CD1c-positive myeloid dendritic cell (primary cell): ENCODE measurements around the gene CACNA1D.

Source experiments
- DNase-seq: peaks from one replicate; pipeline ENCODE4 v3.0.0-alpha.2; 2016; ENCODE audit errors: extremely low spot score

The CACNA1D gene

DNA sequence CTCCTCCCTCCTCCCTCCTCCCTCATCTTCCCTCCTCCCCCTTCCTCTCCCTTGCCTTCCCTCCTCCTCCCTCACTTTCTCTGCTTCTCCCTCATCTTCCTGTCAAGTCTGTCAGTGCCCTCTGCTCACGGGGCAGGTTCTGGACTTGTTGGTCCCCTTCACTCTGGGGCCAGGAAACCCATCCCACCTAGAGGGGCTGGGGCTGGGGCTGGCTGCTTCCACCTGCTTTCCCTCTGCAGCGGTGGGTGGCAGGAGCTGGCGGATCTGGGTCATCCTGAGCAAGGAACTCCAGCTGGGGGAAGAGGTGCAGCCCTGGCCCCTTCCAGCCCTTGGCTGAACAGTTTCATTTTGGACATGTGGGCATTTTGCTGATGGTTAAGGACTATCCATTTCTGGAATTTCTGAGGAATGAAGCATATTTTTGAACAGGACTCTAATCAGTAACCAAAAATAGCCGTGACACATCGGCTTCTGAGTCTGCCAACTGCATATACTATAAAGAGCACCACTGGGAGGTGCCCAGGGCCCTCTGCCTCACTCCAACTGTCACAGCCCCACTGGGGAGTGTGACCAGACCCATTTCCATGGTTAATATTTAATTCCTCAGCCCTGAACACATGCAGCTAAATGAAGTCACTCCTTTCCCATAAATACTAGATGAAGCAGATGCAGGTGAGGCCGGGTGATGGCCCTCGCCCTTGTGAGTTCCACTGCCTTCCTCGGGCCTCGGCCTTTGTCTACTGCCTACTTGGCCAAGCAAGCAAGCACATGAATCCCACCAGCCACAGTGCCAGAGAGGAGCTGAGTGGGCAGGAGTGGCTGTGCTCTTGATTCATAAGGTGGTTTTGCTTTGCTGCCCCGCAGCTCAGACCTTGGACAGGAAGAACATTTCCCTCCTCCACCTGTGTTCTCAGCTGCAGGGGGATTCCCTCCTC lies 312.0 kb downstream of the CACNA1D start:
- no peak for DNase-seq

DNA sequence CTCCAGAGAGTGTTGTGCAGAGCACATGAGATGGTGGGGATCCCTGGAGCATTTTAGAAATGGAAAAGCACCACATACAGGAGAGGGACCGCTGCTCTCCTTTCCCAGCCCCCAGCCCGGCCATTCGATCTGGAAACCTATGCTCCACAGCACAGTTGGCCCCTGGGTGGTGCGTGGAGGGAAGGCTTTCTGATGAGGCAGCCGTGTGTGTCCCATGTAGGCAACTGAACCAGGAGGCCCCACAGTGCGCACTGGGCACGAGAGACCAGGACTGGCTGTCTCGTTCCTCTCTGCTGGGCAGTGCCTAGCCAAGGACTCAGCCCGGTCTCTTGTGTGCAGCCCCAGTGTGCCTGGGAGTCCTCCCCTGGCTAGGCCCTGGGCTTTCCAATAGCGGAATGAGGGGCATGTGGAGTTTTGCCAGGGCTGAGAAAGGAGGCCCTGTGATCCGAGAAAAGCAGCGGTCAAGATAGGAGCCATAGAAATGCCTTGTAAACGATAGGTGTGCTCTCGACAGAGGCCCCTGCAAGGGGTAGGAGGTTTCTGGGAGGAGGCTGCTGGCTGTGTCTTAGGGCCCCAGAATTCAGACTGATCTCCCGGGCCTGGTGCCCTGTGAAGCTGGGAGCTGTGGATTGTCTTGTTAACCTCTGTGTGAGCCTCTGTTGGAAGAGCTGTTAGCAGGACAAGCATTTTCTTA lies 312.9 kb downstream of the CACNA1D start:
- no peak for DNase-seq

DNA sequence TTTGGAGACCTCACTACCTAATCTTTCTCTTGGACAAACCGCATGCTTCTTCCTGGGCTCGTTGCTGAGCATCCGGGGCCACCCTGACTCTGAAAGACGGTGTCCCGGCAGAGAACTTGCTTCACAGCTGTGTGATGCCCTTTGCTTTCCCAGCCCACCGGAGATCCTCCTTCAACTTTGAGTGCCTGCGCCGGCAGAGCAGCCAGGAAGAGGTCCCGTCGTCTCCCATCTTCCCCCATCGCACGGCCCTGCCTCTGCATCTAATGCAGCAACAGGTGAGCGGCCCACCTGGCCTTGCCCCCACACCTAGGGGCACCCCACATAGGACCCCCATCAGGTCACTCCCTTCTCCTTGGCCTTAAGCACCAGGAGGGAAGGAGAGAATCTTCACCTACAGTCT lies 314.1 kb downstream of the CACNA1D start:
- no peak for DNase-seq

DNA sequence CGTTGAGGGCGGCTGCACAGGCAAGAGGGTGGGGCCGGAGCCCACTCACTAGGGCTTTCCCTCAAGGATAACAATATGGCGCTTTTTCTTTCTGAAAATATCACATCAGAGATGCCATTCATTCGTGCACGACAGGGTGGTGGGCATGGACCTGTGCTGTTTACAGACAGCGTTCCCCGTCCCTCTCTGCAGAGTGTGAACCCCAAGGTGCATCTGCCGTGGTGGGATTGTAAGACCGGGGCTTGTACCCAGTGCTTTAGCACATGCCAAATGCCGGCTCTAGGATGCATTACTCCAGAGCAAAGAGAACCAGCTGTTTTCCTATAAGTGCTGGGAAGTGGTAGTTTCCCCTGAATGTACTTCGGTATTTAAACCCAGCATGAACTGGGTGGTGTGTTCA lies 314.9 kb downstream of the CACNA1D start:
- DNase-seq: no peak

DNA sequence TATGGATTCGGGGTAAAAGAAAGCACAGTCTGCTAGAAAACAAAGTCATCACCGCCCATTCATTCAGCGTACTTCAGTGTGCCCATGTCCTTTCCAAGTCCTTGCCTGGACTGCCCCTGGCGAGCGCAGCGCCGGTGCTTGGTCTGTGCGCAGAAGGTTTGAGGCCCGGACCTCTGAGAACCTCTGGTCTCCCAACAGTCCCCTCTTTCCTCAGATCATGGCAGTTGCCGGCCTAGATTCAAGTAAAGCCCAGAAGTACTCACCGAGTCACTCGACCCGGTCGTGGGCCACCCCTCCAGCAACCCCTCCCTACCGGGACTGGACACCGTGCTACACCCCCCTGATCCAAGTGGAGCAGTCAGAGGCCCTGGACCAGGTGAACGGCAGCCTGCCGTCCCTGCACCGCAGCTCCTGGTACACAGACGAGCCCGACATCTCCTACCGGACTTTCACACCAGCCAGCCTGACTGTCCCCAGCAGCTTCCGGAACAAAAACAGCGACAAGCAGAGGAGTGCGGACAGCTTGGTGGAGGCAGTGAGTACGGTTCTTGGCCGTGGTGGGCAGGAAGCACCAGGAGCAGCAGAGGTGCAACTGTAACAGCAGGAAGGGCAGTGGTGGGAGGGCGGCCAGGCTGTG lies 315.5 kb downstream of the CACNA1D start:
- no peak for DNase-seq

DNA sequence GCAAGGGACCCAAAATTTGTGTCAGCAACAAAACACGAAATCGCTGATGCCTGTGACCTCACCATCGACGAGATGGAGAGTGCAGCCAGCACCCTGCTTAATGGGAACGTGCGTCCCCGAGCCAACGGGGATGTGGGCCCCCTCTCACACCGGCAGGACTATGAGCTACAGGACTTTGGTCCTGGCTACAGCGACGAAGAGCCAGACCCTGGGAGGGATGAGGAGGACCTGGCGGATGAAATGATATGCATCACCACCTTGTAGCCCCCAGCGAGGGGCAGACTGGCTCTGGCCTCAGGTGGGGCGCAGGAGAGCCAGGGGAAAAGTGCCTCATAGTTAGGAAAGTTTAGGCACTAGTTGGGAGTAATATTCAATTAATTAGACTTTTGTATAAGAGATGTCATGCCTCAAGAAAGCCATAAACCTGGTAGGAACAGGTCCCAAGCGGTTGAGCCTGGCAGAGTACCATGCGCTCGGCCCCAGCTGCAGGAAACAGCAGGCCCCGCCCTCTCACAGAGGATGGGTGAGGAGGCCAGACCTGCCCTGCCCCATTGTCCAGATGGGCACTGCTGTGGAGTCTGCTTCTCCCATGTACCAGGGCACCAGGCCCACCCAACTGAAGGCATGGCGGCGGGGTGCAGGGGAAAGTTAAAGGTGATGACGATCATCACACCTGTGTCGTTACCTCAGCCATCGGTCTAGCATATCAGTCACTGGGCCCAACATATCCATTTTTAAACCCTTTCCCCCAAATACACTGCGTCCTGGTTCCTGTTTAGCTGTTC lies 316.9 kb downstream of the CACNA1D start:
- DNase-seq: no peak

DNA sequence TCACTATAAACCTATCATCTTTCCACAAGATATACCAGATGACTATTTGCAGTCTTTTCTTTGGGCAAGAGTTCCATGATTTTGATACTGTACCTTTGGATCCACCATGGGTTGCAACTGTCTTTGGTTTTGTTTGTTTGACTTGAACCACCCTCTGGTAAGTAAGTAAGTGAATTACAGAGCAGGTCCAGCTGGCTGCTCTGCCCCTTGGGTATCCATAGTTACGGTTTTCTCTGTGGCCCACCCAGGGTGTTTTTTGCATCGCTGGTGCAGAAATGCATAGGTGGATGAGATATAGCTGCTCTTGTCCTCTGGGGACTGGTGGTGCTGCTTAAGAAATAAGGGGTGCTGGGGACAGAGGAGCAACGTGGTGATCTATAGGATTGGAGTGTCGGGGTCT lies 318.0 kb downstream of the CACNA1D start:
- DNase-seq: no peak

DNA sequence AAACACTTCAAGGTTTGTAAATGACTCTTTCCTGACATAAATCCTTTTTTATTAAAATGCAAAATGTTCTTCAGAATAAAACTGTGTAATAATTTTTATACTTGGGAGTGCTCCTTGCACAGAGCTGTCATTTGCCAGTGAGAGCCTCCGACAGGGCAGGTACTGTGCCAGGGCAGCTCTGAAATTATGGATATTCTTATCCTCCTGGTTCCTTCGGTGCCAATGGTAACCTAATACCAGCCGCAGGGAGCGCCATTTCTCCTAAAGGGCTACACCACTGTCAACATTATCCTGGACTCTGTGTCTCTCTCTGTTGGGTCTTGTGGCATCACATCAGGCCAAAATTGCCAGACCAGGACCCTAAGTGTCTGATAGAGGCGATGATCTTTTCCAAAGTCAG lies 318.8 kb downstream of the CACNA1D start:
- no peak for DNase-seq

DNA sequence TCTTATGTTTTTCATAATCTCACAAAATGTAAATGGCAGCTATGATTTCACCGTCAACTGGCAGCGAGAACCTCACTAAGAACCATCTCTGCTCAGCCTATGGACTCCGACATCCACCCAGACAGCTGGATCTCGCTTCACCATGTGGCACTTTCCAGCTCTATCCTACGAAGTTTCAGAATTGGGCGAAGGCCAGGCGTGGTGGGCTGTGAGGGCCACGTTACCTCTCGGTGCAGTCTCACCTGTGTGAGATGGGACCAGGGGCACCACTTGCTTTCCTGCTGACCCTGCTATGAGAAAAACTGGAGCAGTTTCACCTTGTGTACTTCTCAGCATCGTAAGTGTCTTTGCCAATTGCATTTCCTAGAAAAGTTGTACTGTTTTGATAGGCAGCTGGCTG lies 319.5 kb downstream of the CACNA1D start:
- no peak for DNase-seq

DNA sequence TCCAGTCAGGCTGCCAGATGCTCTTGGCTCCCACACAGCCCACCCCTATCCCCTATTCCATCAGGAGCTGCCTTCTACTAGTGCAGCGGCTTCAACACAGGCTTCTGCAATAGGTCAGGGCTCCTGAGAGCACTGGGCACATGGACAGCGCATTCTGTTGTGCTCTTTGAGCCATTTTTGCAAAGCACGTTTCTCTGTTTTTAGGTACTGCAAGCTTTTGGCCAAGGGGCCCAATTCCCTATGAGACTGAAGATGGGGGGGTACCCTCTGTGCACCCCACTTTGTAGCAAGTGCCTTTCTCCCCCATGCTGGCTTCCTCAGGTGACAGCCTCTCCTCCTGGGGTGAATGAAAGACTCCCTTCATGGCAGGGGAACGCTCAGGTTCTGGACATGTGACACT lies 320.7 kb downstream of the CACNA1D start:
- no peak for DNase-seq

DNA sequence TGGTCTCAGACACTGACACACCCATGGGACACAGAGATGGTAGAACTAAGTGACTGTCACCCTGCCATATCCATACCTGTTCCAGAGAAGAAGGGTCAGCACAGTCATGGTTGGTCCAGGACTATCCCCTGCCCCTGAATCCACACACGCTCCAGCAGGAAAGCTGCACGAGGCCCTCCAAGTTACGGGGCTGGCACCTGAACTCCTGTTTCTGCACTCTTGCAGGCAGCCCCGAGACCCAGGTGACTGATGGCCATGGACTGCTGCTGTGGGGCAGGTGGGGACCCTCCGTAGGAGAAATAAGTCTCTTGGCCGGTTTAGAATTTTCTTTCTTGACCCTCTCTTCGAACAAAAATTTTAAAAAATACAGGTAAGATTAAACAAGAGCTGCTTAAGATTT lies 321.2 kb downstream of the CACNA1D start:
- DNase-seq: no peak

DNA sequence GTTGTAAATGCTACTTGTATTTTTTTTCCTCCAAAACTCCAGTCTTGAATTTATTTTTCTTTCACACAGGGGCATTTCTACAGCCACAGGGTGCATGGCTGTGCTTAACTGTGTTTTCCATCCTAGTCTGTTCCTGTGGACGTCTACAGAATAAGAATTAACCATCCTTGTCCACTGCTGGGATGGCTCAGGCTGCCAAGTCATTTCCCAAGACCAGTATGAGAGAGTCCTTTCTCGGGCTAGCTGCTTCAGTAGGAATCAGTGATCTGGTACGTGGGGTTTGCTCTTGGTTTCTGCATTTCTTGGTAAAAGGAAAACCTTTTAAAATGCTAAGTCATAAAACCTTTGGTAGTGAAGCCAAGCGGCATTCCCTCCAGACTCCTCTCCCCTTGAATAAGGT lies 322.0 kb downstream of the CACNA1D start:
- no peak for DNase-seq

DNA sequence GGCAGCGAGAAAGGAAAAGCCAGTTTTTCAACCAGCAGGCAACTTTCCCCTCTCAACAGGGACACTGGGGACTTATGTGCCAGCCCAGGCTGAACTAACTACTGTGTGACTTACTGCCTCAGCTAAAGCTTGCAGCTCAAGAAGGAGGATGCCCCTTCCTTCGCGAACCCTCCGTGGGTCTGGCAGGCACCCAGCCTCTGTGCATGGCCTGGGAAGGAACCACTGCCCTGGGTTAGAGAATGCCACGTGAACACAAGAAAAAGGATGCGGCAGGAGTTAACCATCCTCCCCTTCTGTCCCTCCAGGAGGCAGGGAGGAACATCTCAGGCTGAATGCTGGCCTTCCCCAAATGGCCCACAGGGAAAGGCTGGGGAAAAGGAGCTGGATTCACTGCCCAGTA lies 322.8 kb downstream of the CACNA1D start:
- DNase-seq: no peak

DNA sequence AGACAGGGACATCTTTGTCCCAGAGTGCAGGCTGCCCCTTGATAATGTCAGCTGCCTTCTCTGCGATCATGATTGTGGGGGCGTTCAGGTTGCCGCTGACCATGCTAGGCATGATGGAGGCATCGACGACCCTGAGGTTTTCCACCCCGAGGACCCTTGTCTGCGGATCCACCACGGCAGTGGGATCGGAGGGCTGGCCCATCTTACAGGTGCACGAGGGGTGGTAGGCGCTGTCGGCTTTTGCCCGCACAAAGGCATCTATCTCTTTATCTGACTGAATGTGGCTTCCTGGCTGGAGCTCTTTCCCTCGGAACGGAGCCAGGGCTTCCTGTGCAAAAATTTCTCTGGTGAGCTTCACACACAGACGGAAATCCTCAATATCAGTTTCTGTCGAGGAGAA lies 323.4 kb downstream of the CACNA1D start:
- no peak for DNase-seq

DNA sequence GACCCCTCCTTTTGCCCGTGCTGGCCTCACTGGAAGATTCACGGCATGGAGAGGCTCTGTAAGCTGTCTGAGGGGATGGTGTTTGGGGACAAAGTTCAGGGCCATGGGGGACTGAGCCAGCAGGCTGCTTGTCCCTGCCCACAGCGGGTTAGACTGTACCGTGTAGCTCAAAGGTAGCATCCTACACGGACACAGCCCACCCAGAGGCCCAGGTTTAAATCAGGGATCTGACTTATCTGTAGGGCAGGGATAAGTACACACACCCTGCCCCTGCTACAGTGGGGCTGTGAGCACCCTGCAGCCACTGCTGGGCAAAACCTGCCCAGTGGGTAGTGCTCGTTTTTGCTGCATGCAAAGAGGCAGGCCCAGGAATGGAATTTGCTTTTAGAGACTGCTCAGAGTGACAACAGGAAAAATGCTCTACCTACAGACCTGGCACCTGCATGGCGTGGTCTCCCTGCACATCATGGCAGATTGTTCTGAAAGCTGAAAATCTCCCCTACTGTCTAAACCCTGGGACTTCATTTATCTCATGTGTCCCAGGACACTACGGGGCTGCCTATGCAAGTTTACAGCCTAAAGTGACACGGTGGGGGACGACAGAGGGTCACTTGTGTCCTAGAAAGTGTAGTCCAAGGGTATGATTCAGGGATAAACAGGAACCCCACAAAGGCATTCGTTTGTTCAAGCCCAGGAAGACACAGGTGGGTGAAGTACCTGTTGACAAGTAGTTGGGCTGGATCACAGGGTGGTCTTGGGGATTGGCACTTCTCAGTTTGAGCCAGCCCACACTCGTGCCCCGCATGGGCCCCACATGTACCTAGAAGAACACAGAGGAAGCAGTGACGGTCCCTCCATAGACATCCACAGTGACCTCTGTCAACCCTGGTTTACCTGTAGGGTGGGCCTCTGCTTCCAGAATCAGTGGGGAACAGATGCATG lies 324.1 kb downstream of the CACNA1D start:
- DNase-seq: no peak

DNA sequence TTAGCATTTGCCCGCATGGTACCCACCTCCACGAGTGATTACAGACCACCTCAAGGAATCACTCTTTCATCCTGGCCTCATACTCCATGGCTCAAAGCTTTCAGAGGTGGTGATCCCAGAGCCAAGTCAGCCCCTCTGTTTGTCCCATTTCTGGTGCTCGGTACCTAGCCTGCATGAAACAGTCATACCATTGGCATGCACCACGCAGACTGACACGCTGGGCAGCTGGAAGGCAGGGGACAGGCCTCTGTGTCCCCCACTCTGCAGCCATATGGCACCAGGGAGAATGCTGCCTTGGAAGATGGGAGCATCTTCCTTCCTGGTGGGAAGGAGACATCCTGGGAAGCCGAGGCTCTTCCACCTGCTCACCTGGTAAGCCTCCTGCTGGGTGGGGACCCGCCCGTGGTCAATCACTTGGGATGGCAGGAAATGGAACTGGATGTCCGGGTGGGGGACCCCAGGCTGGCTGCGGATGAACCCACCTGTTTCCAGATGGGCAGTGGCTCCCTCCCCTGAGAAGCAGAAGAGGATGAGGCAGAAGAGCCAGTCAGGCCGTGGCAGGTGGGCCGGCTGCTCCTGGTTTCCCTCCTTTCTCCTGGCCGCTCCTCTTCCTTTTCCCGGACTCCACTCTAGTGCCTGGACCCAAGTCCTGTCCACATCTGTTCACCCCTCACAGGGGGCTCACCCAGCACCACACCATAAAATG lies 324.9 kb downstream of the CACNA1D start:
- no peak for DNase-seq

DNA sequence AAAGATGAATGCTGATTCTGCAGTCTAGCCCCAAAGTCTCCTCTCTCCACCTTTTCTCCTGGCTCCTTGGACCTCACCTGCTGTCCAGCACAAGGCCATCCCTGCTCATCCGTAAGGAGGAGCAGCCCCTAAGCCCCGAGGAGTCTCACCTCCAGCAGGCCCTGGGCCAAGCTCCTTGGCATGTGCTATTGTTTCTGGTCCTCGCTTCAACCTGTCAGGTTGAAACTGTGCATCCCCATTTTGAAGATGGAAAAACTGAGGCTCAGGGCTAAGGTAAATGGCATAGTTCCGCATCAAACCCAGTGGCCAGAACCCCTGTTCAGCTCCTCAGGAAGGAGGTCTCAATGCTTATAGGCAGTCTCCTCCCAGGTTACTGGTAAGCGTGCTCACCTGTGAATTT lies 325.7 kb downstream of the CACNA1D start:
- DNase-seq: no peak

DNA sequence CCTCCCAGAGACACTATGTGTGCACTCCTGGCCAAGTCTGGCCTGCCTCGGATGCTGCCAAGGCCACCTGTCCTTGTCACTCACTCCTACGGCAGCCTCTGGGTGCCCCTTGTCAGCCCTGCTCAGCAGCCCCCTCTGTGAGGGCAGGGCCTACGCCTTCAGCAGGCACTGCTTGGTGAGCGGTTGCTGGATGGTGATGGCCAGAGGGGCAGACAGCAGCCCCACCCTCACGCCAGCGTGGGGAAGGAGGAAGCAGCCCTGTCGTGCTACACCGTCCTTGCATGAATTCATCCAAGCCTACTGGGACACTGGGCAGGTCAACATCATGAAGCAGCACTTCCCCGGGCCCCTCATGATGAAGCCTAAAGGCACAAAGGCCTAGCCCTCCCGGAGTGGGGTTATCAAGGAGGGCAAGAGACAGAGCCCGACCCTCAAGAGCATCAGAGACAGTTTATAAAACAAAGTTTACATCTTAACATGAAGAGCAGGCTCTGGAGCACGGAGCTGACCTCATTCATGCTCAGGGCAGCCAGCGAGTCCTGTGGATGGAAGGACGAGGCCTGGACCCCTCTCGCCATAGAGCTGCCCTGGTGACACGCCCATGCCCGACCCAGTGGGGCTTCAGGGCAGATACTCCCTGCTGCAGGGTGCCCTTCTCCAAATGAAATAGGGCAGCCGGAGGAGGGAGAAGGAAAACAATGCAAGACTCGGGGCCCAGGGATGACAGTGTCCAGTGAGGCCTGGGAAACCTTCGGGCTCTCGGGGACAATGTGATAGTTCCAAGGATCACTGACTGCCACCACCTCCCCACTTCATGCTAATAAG lies 326.6 kb downstream of the CACNA1D start:
- no peak for DNase-seq

DNA sequence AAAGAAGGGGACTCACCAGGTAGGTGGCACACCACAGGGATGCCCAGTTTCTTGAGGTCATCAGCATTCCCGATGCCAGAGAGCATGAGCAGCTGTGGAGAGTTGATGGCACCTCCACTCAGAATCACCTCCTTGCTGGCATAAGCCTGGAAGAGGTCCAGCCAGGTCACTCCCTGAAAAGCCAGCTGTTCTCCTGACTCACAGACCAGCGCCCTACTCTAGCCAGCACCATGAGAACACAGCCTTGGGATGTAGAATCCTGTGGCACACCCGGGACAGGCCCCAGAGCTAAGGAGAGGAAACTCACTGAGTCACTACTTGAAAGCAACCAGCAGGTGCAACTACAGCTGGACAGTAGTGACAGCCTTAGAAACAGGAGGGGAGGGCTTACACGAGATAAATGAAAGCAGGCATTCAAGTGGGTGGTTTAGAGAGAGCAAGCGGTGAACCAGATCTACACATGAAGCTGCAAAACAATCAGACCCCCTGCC lies 327.3 kb downstream of the CACNA1D start:
- DNase-seq: no peak
